ENCODE results near the gene FPR3.
A peak's percentile ranks its signal among the peaks of the same experiment; 100 is the strongest.
"Not testable (repeated sequence)": the region's sequence is repeated elsewhere in the genome, so short reads cannot be mapped to it uniquely, and the experiment has no call there.

Gene FPR3, protein sequence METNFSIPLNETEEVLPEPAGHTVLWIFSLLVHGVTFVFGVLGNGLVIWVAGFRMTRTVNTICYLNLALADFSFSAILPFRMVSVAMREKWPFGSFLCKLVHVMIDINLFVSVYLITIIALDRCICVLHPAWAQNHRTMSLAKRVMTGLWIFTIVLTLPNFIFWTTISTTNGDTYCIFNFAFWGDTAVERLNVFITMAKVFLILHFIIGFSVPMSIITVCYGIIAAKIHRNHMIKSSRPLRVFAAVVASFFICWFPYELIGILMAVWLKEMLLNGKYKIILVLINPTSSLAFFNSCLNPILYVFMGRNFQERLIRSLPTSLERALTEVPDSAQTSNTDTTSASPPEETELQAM

DNA sequence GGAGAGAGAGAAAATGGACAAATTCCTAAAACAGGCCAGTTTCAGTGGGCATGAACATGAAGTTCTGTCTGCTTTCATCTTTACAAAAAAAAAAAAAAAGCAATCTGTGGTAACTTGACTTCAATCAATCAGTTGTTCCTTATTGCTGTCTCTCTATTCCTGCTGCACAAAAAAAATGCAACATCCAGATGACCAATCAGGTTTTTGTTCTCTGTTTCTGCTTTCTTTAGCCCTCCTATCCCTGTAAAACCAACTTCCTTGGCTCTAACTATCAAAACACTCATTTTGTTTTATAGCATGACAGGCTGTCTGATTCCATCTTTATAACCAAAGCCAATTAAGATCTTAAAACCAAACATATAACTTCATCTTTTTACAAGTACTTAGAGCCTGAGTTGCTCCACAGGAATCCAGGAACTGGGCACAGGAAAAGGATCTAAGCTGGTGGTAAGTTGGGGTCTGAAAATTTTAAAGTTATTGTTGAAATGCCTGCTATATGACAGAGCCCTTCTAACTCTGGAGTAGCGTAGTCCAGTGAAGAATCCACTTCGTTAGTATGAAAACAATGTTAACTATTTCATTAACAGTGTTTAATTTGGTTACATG is at the start of gene FPR3:
Gene FPR3 (plus strand): TSS at position 273 of the 606 bp plus-strand sequence. CDS start 28,592 bp downstream, outside the sequence.
- DNase-seq: no peak

DNA sequence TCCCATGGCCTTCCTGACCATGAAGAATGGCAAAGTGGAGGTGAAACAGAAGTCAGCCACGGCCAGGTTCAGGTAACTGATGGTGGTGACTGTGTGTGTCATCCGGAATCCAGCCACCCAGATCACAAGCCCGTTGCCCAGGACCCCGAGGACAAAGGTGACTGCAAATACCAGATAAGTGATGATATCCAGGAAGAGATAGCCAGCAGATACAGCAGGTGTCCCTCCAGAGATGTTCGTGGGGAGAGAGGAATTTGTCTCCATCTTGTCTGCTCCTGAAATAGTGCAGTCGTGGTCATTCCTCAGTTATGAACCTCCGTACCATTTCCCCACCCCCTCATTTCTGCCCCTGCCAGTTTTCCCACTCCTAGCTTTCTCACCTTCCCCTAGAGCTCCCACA is 48.2 kb upstream of the FPR3 start:
- no peak for DNase-seq

DNA sequence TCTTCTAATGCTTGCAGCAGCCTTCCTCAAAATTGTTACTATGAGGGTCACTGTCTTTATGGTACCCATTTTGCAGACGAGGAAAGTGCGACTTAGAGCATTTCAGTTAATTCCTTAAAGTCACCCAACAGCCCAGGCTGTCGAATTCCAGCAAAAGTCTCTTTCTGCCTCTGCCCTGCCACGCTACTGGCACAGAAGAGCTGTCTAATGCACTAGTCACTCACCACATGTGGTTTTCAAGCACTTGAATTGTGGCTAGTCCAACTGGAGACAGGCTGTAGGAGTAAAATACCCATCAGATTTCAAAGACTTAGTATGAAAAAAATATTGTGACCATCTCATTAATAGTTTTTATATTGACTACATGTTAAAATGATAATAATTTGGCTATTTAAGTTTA is 45.0 kb upstream of the FPR3 start:
- DNase-seq: no peak

DNA sequence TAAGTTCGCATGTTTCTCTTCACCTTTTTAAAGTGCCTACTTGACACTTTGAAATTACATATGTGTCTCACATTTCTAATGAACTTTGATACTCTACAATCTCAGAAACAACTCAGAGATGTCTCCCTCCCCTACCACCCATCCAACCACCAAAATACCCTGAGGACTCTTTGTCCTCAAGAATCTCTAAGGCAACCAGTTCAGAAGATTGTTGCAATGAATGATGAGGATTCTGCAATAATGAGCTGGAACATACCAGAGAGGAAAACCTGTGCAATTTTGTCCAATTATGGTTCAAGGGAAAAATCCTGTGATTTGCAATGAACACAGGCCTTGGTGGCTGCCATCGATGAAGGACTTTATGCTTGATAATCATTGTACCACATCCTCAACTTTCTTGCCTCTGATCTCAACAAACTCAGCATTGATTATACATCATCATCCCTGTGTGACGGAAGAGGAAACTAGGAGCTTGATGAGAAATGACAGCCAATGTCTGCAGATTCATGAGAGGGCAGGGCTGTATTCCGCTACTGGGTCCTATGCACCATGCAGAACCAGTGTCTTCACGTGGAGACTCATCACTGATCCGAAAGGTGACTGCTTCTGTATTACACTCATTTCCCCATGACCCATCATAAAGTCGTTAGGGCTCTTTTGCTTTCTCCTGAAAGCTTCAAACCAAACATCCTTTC is 44.4 kb upstream of the FPR3 start:
- no peak for DNase-seq

DNA sequence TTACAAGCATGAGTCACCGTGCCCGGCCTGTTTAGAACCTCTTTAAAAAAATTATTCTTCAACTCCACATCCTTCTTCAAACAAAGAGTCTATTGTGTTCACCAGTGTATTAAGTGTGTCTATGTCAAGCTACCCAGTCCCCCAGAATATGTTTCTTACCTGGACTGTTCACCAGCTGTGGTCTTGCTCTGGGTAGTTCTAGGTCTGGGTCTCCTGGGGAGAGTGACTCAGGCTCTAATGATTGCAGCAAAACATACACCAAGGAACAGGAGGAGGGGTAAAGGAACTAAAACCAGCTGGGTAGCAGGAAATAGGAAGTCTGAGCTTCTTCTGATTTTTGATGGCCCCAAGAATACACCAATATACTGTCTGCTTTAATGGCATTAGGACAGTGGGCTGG is 43.3 kb upstream of the FPR3 start, which contains the start of gene FPR1:
Gene FPR1 (minus strand): TSS at position 224 of the 400 bp plus-strand sequence. CDS start 4,884 bp downstream, outside the sequence.
- no peak for DNase-seq

DNA sequence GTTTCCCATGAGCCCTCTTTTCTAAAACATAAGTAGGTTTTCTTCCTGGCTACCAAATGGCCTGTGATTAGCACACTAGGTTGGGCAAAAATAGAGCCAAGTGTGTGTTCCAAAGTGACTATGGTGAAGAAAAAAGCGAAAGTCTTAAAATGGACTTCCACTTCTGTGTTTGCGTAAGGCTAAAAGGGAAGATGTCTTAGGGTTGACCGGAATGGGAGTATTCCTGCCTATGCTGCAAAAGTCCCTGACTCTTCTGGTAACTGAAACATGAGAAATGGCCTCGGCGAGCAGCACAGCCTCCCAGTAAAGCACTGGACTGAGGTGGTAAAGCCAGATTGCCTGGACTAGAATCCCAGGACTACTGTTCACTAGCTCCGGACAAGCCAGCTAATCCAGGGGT is 40.8 kb upstream of the FPR3 start:
- no peak for DNase-seq

DNA sequence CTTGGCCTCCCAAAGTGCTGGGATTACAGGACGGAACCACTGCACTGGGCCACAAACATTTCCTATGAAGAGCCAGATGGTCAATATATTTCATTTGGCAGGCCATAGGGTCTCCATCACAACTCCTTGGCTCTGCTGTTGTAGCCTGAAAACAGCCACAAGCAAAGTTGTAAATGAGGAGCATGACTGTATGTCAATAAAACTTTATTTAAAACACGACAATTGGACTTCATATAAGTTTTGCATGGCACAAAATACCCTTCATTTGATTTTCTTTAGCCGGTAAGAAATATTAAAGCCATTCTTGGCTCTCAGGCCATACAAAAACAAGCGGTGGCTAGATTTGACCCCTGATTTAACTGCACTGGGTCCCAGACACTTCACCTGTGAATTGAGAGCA is 40.2 kb upstream of the FPR3 start:
- DNase-seq: no peak

DNA sequence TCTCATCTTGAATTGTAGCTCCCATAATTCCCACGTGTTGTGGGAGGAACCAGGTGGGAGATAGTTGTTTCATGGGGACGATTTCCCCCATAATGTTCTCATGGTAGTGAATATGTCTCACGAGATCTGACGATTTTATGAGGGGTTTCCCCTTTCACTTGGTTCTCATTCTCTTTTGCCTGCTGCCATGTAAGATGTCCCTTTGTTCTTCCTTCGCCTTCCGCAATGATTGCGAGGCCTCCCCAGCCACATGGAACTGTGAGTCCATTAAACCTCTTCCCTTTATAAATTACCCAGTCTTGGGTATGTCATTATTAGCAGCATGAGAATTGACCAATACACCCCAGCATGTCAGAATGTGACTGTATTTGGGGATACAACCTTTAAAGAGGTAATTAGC is 39.4 kb upstream of the FPR3 start:
- no peak for DNase-seq

DNA sequence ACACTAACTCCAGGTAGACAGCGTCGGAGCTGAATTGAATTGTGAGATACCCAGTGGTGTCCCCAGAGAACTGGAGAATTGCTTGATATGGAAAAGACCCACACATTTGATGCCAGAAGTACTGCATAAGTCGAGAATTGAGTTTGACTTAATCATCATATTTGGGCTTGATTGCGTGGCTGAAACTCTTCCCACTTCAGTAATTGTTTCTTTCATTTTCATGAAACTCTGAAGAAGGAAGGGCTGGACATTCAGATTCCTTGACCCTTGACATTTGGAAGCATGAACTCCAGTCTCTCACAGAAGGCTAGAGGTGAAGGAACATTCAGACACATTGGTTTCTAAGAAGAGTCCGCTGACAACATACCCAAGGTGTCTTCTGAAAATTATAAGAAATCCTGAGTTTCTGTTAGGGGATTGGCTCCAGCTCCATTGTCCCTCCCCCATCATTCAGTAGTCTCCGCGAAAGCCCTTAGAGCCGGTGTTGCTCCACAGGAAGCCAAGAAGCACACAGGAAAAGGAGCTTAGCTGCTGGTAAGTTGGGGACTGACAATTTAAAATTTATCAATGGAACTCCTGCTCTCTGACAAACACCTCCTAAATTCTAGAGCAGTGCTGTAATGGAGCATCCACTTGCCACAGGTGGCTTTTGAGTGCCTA is 34.1 kb upstream of the FPR3 start, which contains the start of gene FPR2:
Gene FPR2 (plus strand): TSS at position 484 of the 660 bp plus-strand sequence. CDS start 7,479 bp downstream, outside the sequence.
- DNase-seq: no peak

DNA sequence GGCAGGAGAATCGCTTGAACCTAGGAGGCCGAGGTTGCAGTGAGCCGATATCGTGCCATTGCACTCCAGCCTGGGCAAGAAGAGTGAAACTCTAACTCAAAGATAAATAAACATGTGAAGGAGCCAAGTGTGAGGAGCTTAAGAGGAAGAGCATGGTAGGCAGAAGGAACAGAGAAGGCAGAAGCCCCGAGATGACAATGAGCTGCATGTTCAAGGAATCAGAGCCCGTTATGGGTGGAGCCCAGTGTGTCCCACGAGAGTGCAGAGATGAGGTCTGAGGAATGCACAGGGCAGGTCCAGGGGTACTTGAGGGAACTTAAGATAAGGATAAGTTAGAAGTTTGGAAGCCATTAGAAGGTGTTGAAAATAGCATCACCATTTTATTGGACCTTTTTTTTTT is 33.3 kb upstream of the FPR3 start:
- no peak for DNase-seq

DNA sequence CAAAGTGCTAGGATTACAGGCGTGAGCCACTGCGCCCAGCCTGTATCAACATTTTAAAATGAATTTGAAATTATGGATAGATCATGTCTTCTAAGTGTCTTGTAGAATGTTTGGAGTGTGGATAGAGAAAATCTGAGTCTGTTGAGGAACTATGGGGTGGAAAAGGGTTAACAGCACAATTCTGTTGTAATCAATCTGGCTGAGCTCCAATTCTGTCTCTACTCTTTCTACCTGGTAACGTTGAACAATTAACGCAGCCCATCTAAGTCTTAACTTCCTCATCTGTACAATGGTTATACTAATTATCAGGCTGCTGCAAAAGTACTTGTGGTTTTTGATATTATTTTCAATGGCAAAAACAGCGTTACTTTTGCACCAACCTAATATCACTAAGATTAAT is 29.9 kb upstream of the FPR3 start:
- no peak for DNase-seq

DNA sequence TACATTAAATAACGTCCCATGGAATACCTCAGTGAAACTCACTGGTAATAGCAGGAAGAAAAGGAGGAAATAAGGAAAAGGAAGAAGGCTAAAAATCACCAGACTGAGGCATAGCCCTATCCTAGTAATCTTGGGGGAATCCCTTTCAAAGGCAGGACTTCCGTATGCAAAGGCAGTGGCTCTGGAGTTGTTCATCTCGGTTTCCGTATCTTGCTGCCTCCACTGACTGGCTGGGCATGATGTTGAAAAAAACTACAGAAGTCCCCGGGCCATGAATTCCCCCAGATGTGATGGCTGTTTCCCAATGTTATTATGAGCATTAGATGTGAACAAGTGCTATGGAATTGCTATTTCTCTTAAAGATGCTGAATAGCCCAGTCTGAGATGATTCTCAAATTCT is 28.5 kb upstream of the FPR3 start:
- DNase-seq: no peak

DNA sequence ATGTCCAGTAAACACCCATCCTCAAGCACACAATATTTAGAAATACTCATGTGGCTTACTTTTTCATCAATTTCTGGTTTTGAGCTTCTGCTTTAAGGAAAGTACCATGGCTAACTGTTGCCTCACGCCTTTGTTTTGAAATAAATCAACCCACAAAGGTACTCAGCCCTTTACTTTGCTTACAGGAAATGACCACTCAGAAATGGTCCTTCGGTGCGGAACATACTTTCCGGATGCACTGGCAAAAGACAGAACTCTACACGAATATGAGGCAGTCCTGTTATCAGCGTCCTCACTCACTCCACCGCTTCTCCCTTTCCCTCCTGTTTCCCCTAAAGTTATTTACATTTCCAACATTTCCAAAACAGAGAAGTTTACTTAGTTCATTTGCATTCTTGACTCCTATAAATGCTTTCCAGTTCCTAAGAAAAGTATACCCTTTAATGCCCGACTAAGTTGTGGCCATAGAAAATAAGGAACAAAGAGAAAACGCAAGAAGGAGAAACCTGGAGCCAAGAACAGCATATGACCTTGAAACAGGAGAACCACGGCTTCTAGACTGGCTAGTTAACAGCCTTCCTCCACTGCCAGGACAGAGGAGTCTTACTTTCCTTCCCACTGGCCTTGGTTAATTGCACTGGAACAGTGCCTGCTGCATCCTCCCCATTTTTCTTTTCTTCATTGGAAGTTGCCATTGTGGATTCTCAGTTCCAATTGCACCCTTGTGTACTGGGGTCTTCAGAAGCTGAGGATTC is 23.4 kb upstream of the FPR3 start:
- no peak for DNase-seq

DNA sequence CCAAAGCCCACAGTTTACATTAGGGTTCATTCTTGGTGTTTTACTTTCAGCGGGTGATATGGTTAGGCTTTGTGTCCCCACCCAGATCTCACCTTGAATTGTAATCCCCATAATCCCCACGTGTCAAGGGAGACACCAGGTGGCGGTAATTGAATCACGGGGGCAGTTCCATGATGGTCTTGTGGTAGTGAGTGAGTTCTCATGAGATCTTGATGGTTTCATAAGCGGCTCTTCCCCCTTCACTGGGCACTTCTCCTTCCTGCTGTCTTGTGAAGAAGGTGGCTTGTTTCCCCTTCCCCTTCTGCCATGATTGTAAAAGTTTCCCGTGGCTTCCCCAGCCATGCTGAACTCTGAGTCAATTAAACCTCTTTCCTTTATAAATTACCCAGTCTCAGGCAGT is 22.0 kb upstream of the FPR3 start:
- DNase-seq: no peak

DNA sequence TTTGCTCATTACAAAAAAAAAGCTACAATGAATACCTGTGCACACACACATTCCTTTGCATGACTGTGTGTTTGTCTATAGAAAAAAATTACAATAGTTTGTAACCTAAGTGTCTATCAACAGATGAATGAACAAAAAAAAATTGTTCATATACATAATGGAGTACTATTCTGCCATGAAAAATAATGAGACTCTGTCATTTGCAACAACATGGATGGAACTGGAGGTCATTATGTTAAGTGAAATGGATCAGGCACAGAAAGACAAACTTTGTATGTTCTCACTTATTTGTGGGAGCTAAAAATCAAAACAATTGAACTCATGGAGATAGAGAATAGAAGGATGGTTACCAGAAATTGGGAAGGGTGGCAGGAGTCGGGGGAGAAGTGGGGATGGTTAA is 18.4 kb upstream of the FPR3 start:
- not testable (repeated sequence) for DNase-seq

DNA sequence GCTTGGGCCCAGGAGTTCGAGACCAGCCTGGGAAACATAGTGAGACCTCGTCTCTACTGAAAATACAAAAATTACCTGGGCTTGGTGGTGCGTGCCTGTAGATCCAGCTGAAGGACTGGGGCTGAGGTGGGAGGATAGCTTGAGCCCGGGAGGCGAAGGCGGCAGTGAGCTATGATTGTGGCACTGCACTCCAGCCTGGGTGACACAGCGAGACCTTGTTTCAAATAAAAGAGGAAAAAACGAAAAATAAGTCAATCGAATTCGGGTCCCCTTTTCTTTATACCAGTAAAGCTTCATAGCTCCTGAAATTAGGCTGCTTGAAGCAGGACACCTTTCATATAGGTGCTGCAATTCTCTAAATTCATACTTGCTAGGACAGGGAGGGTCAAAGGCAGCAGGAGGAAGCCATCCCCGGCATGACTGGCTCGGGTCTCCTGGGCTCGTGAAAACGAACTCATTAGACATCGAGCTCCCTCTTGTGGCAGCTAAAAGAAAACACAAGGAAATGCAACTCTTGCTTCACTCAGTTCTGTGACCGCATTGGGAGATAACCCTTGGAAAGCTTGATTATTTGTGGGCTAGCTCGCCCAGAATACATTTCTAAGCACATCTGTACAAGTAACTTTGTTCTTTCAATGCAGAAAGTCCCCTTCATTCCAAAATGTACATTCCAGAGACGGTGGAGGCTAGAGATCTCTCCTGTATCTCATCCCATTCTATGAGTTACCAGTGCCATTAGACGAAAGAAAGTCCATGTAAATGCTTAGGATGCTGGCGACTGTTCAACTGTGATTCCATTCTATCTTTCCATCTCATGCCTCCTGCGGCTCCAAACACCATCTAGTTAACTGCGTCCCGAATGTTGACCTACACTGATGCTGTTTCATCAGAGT is 17.1 kb upstream of the FPR3 start:
- peak; percentile 48 for DNase-seq

DNA sequence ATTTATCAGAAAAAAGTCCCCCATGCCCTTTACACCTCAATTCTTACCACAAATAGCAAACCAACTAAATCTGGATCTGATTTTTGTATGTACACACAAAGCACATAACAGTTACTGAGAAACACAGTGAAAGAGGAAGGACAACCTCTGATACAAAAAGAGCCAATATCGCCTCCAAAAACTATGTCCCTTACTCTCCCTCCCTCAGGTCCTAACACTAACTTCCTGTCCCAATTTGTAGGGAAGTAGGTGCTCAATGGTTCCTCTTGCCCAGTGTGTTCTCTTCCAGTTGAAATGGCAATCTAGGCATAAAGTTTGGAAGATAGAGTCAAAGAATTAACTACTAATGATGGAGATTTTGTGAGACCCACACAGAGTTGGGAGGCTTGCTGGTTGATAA is 15.8 kb upstream of the FPR3 start:
- no peak for DNase-seq

DNA sequence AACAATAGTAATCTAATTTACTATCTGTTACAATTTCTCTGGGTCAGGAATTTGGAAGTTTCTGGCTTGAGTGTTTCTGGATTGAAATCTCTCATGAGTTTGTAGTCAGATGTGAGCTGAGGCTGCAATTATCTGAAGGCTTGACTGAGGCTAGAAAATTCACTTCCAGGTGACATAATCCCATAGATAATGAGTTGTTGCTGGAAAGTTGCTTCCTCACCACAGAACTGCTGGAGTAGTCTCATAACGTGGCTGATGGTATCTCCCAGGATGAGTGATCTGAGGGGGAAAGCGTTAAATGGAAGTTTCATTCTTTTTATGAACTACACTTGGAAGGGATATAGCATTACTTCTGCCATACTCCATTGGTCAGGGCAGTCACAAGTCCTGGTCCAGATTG is 15.3 kb upstream of the FPR3 start:
- DNase-seq: no peak

DNA sequence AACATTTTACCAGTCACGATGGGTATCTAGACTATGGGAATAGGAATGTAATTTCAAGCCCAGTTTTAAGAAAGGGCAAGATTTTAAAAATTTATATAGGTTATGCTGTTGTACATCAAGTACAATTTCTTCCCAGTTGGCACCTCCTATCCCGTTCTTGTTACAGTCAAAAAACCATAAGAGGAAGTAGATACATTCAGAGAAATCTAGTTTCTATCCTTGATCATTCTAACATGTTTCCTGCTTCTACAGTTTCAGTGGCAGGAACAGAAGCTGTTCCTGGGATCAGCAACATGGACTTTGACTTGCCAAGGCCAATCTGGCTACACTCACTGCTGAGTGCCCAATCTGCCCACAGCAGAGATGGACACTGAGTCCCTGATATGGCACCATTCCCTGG is 14.7 kb upstream of the FPR3 start:
- no peak for DNase-seq

DNA sequence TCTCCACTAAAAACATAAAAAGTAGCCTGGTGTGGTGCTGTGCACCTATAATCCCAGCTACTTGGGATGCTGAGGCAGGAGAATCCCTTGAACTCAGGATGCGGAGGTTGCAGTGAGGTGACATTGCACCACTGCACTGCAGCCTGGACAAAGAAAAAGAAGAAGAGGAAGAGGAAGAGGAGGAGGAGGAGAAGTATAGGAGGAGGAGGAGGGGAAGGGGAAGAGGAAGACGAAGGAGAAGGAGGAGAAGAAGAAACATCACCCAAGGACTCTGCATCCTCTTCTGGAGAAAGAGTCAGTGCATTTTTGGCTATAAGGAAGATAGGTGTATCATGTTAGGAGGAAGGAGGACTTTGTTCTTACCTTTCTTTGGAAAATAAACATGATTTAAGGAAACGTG is 13.0 kb upstream of the FPR3 start:
- no peak for DNase-seq

DNA sequence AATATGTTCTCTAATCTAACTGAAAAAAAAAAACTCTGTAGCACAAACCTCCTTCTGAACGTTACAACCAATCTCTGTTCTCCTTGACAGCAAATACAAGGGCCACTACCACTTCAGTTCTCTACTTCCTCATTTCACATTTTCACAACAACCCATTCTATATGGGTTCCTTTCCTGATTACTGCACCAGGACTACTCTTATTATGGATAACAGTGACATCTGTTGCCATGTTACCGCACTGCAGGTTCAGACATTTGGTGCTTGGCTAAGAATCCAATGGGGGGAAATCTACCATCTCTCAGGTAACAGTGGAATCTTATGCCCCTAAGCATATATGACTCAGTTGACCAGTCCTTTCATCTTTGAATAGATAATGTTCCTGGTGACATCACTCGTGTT is 11.6 kb upstream of the FPR3 start:
- DNase-seq: no peak

Measured in stimulated activated CD8-positive, alpha-beta memory T cell treated with anti-CD3 and anti-CD28 coated beads, Interleukin-4, amount 100 ng/mL, for 48 hours (primary cell).